CMK (cell line): ENCODE data around the gene YARS1.

Experiments
- DNase-seq: peaks from one replicate; pipeline ENCODE4 v3.0.0-alpha.2; 2010; ENCODE audit warnings: low read depth

YARS1 gene

GRCh38 chr1:32817159-32817814 lies at the start of gene YARS1, which contains the start of gene S100PBP:
Gene YARS1, minus strand, starts transcription at chr1:32817358. Its CDS starts 114 bp downstream, at chr1:32817244.
Gene S100PBP, plus strand, starts transcription at chr1:32817653. Its CDS starts 8,447 bp downstream, at chr1:32826100.
- peak; percentile 98 for DNase-seq

GRCh38 chr1:32865639-32866405 lies 48.7 kb upstream of the YARS1 start:
- DNase-seq, result no peak

- no peak for DNase-seq
These were observed 47.3 kb upstream of the YARS1 start for GRCh38 chr1:32864375-32865019.

- no peak for DNase-seq
These were observed 46.7 kb upstream of the YARS1 start for GRCh38 chr1:32863881-32864245.

- DNase-seq, result no peak
These were observed 46.2 kb upstream of the YARS1 start for GRCh38 chr1:32863218-32863880.

- no peak for DNase-seq
These were observed 44.9 kb upstream of the YARS1 start for GRCh38 chr1:32861904-32862695.

- DNase-seq, result no peak
These were observed 43.4 kb upstream of the YARS1 start for GRCh38 chr1:32860566-32860965.

- no peak for DNase-seq
These were observed 42.8 kb upstream of the YARS1 start for GRCh38 chr1:32859915-32860314.

GRCh38 chr1:32858791-32859190 lies 41.6 kb upstream of the YARS1 start:
- no peak for DNase-seq

GRCh38 chr1:32858136-32858535 lies 41.0 kb upstream of the YARS1 start:
- DNase-seq, result no peak

- DNase-seq, result no peak
These were observed 38.9 kb upstream of the YARS1 start for GRCh38 chr1:32855861-32856617.

- DNase-seq, result no peak
These were observed 31.4 kb upstream of the YARS1 start for GRCh38 chr1:32848354-32849063.

GRCh38 chr1:32831878-32832277 lies 14.7 kb upstream of the YARS1 start:
- DNase-seq, result no peak

GRCh38 chr1:32830092-32830852 lies 13.1 kb upstream of the YARS1 start:
- no peak for DNase-seq

- DNase-seq, result no peak
These were observed 11.2 kb upstream of the YARS1 start for GRCh38 chr1:32828341-32828740.

- DNase-seq, result no peak
These were observed 8.0 kb upstream of the YARS1 start for GRCh38 chr1:32825181-32825580.

GRCh38 chr1:32818804-32819541 lies 1.8 kb upstream of the YARS1 start:
- DNase-seq, result peak; percentile 51
